SW480 (cell line): ENCODE results near the gene HSPB2.
"Not testable (repeated sequence)": the region's sequence is repeated elsewhere in the genome, so short reads cannot be mapped to it uniquely, and the experiment has no call there.

Source experiments
- DNase-seq: peaks from one replicate; pipeline ENCODE4 v3.0.0-alpha.2; 2016; ENCODE audit warnings: low spot score

The HSPB2 gene

GRCh38 chr11:111913997-111914396 lies 1.5 kb downstream of the HSPB2 start:
- no peak for DNase-seq

GRCh38 chr11:111916768-111917167 lies 4.2 kb downstream of the HSPB2 start:
- DNase-seq: no peak

GRCh38 chr11:111917312-111917711 lies 4.8 kb downstream of the HSPB2 start:
- DNase-seq: no peak

GRCh38 chr11:111917788-111918187 lies 5.3 kb downstream of the HSPB2 start:
- no peak for DNase-seq

GRCh38 chr11:111918390-111919256 lies 6.1 kb downstream of the HSPB2 start, which contains the start of gene C11orf52:
Gene C11orf52 (plus strand): TSS chr11:111918913. CDS start chr11:111918973, 60 bp downstream.
- peak; percentile 92 for DNase-seq

- no peak for DNase-seq
Observed at GRCh38 chr11:111920908-111921307, 8.4 kb downstream of the HSPB2 start.

GRCh38 chr11:111921541-111922230 lies 9.2 kb downstream of the HSPB2 start:
- no peak for DNase-seq

GRCh38 chr11:111922803-111923202 lies 10.3 kb downstream of the HSPB2 start:
- no peak for DNase-seq

- no peak for DNase-seq
Observed at GRCh38 chr11:111923351-111923788, 10.8 kb downstream of the HSPB2 start.

GRCh38 chr11:111923951-111924350 lies 11.4 kb downstream of the HSPB2 start:
- DNase-seq: no peak

- DNase-seq: no peak
Observed at GRCh38 chr11:111925953-111926352, 13.4 kb downstream of the HSPB2 start.

GRCh38 chr11:111926505-111927391 lies 14.2 kb downstream of the HSPB2 start:
- peak; percentile 92 for DNase-seq

GRCh38 chr11:111930472-111930871 lies 17.9 kb downstream of the HSPB2 start:
- DNase-seq: no peak

- DNase-seq: no peak
Observed at GRCh38 chr11:111932611-111932950, 20.0 kb downstream of the HSPB2 start.

- not testable (repeated sequence) for DNase-seq
Observed at GRCh38 chr11:111933176-111933575, 20.6 kb downstream of the HSPB2 start.

GRCh38 chr11:111933872-111934271 lies 21.3 kb downstream of the HSPB2 start:
- DNase-seq: no peak

- DNase-seq: no peak
Observed at GRCh38 chr11:111934306-111934705, 21.8 kb downstream of the HSPB2 start.

GRCh38 chr11:111935317-111936039 lies 22.9 kb downstream of the HSPB2 start:
- no peak for DNase-seq

- DNase-seq: no peak
Observed at GRCh38 chr11:111936040-111936540, 23.6 kb downstream of the HSPB2 start.

- no peak for DNase-seq
Observed at GRCh38 chr11:111937461-111937769, 24.9 kb downstream of the HSPB2 start.

- no peak for DNase-seq
Observed at GRCh38 chr11:111937844-111938243, 25.3 kb downstream of the HSPB2 start.
